ENCODE results near the gene ATF3. TPM values are rescaled to one million over a fixed set of nuclear protein-coding genes. Genes with fewer than 3 reads are reported as not detected.

The ATF3 gene
- total RNA-seq, 1 experiment from 2014 or later, result 335 TPM

DNA sequence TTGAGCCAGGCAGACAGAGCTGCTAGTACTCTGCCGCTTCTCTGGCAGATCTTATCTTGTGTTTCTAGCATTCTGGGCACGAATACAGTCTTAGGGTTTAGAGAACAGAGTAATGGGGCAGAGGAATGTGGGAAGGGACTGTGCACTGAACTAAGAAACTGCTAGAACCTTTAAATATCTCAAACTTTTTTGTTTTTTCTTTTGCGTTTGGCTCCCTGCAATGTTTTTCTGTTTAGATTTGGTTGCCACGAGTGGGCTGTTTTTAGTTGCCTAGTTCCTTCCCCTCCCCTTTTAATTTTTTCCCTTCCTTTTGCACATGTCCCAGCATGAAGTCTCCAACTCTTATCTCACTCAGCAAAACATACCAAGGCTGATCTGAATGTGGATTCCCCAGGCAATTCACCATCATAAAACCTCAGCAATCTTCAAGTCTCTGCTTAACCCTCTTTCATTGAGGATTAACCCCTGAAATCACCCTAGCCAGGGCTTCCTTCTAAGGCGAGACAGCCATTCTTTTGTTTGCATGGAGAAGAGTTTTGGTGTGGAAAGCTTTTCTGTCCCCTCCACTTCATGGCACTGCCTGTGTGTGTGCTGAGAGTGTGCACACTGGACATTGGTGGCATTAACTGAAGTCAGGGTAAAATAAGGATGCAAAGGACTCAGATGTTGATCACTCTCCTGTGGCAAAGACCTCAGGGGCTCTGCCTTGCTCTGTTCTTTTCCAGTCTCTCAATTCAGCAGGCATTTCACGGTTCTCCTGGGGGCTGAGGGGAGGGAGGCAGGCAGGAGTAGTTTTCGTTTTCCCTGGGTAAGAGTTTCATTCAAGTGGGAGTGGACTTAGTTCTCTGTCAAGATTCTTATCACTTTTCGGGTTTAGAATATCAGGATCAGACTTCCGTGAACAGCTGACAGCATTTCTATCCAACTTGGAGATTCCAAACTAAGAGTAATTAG lies 2.8 kb upstream of the ATF3 start:
- intact Hi-C loops (cut with micrococcal nuclease), result loop anchor here (5.0 kb wide), 4 partner anchors 117 to 467 kb away; no protein-coding TSS in a partner anchor
- Histone ChIP-seq H3K36me3 (ENCODE audit: low read depth, low read length) (no peaks in the 10 kb centered on the region), H3K4me3 (ENCODE audit: low read length) (peak overlapping the region; percentile 78), H2AFZ (ENCODE audit: low read length) (no peak overlapping the region), H3K27ac (ENCODE audit: low read length) (no peak overlapping the region), H3F3A (ENCODE audit: low read length, unreplicated experiment) (peaks cover 7% of the 10 kb centered on the region), H3K79me2 (ENCODE audit: low read length) (peaks cover 14% of the 10 kb centered on the region), H3K9ac (ENCODE audit: low read length) (0 out of 2 replicates have a peak overlapping the region, but pooled peaks have one; percentile 83), H3K9me3 (ENCODE audit: low read length) (no peaks in the 10 kb centered on the region), H3K4me1 (ENCODE audit: insufficient read depth, low read length) (peaks cover 49% of the 10 kb centered on the region), H3K4me2 (ENCODE audit: low read length) (peak overlapping the region; percentile 95), H3K27me3 (ENCODE audit: low read length) (peaks cover 40% of the 10 kb centered on the region), H4K20me1 (ENCODE audit: low read length) (peaks cover 14% of the 10 kb centered on the region), H3K9me2 (replicated peaks; ENCODE audit: low read length) (no peaks in the 10 kb centered on the region)
- TF ChIP-seq, protein P1, sequence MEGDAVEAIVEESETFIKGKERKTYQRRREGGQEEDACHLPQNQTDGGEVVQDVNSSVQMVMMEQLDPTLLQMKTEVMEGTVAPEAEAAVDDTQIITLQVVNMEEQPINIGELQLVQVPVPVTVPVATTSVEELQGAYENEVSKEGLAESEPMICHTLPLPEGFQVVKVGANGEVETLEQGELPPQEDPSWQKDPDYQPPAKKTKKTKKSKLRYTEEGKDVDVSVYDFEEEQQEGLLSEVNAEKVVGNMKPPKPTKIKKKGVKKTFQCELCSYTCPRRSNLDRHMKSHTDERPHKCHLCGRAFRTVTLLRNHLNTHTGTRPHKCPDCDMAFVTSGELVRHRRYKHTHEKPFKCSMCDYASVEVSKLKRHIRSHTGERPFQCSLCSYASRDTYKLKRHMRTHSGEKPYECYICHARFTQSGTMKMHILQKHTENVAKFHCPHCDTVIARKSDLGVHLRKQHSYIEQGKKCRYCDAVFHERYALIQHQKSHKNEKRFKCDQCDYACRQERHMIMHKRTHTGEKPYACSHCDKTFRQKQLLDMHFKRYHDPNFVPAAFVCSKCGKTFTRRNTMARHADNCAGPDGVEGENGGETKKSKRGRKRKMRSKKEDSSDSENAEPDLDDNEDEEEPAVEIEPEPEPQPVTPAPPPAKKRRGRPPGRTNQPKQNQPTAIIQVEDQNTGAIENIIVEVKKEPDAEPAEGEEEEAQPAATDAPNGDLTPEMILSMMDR (conservative IDR thresholded peaks at IDR 0.05; ENCODE audit: low read depth, low read length), result no peak
- no peak for TF ChIP-seq EZH2phosphoT487 (IDR thresholded peaks at IDR 0.05; ENCODE audit: borderline replicate concordance, low read length)
- no peak for TF ChIP-seq EZH2 (IDR thresholded peaks at IDR 0.05; ENCODE audit: low read length, unreplicated experiment)
- ChIA-PET POLR2A (ENCODE audit: unreplicated experiment) (interaction anchor here (0.7 kb wide), 1 partner anchor 13 kb away, joined by 5 read pairs; no protein-coding TSS in a partner anchor), CTCF (interaction anchor here (0.7 kb wide), 1 partner anchor 16 kb away, joined by 4 read pairs; no protein-coding TSS in a partner anchor)
- ATAC-seq, result no peak
- BruUV-seq (replicated peaks), result no TSS peak
- DNase-seq, result no peak

DNA sequence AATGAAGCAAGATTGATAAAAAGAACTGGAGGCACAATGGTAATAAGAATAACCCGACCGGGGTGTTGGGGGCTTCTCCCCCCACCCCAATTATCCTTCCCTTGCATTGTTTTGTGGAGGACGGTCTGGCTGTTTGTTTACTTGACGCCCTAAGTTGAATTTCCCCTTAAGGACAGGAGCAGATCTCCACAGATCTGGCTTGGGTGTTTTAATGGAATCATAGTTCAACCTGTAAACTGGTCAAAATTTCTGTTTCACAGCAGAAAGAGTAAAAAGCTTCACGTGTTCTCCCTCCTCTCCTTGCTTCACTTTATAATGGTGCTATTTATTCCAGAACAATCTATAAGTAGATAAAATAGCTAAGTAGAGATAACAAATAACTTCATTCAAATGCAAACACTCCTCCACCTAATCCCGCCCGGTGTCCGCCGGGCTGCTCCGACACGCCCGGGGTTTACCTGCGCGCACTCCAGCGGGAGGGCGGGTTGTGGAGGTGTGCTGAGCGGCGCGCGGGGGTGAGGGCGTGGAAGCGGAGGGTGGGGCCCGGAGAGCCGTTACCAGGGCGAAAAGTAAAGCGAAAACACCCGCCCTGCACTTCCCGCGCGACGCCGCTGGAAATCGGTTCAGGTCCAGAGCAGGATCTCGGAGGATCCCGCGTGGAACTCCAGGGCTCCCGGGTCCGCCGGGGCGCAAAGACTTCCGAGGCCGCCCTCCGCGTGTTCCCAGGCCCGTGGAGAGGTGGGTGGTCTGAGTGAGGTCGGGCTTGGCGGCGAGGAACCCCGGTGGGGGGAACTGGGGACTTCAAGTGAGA lies 2.0 kb upstream of the ATF3 start:
- peak; percentile 63 for DNase-seq
- CTCF ChIA-PET, result interaction anchor here (0.7 kb wide), 1 partner anchor 16 kb away, joined by 4 read pairs; no protein-coding TSS in a partner anchor

More for the DNA sequence above, 2.0 kb upstream of the ATF3 start:
- no TSS peak for BruUV-seq (replicated peaks)
- Histone ChIP-seq H3K79me2 (ENCODE audit: low read length) (peaks cover 23% of the 10 kb centered on the region), H3K27me3 (ENCODE audit: low read length) (peaks cover 40% of the 10 kb centered on the region), H3K9me3 (ENCODE audit: low read length) (no peaks in the 10 kb centered on the region), H3K9me2 (replicated peaks; ENCODE audit: low read length) (no peaks in the 10 kb centered on the region), H3K36me3 (ENCODE audit: low read depth, low read length) (no peaks in the 10 kb centered on the region), H3F3A (ENCODE audit: low read length, unreplicated experiment) (peaks cover 1% of the 10 kb centered on the region), H3K4me1 (ENCODE audit: insufficient read depth, low read length) (peaks cover 45% of the 10 kb centered on the region), H3K27ac (ENCODE audit: low read length) (no peak overlapping the region), H3K9ac (ENCODE audit: low read length) (peak overlapping the region; percentile 83), H4K20me1 (ENCODE audit: low read length) (peaks cover 23% of the 10 kb centered on the region), H3K4me3 (ENCODE audit: low read length) (peak overlapping the region; percentile 78), H3K4me2 (ENCODE audit: low read length) (peak overlapping the region; percentile 95), H2AFZ (ENCODE audit: low read length) (peak overlapping the region; percentile 3; the same call in 1 of the 2 replicates)
- TF ChIP-seq, protein P1 (conservative IDR thresholded peaks at IDR 0.05; ENCODE audit: low read depth, low read length), result no peak
- TF ChIP-seq EZH2phosphoT487 (IDR thresholded peaks at IDR 0.05; ENCODE audit: borderline replicate concordance, low read length) (peak; percentile 86), EZH2 (IDR thresholded peaks at IDR 0.05; ENCODE audit: low read length, unreplicated experiment) (peak; percentile 97)
- intact Hi-C loops (cut with micrococcal nuclease), result loop anchor here (5.0 kb wide), 4 partner anchors 116 to 466 kb away; no protein-coding TSS in a partner anchor
- POLR2A ChIA-PET (ENCODE audit: unreplicated experiment), result interaction anchor here (0.7 kb wide), 1 partner anchor 12 kb away, joined by 5 read pairs; no protein-coding TSS in a partner anchor
- peak; percentile 5; the same call in 1 of the 2 replicates for ATAC-seq

Measured in PC-3 (cell line).